CD14-positive monocyte (primary cell): ENCODE measurements around the gene SOBP. TPM values are rescaled to one million over a fixed set of nuclear protein-coding genes. Genes with fewer than 3 reads are reported as not detected.

Experiments used
- DNase-seq, 3 donors: peaks; one replicate each; pipeline ENCODE4 v3.0.0-alpha.2; 2011 to 2022
- H2AFZ ChIP-seq: 2 replicates; pipeline ENCODE4 v1.6.0; 2012; ENCODE audit warnings: mild to moderate bottlenecking, low read depth, low read length, inconsistent platforms; ENCODE audit not compliant: insufficient read depth, poor library complexity, severe bottlenecking
- H3K27ac ChIP-seq, 2 donors: 1 replicate in 1 of 2; 2 replicates in 1 of 2; pipeline ENCODE4 v1.5.1; 2012 to 2013; ENCODE audit warnings: low read length in 2 of 2, control low read depth in 1 of 2, inconsistent platforms in 1 of 2, low read depth in 1 of 2, mild to moderate bottlenecking in 1 of 2
- H3K27me3 ChIP-seq, 2 donors: one replicate each; pipeline versions ENCODE4 v1.6.0 to v1.6.1; 2011 to 2013; ENCODE audit warnings: low read length in 2 of 2; ENCODE audit not compliant: control insufficient read depth in 2 of 2, insufficient read depth in 2 of 2
- H3K36me3 ChIP-seq, 2 donors: replicated peaks in 1 of 2; 1 replicate in 1 of 2; 2 replicates in 1 of 2; pipeline versions ENCODE4 v1.5.1 to v1.6.1; 2012 to 2013; ENCODE audit warnings: low read length in 2 of 2, control low read depth in 1 of 2, inconsistent platforms in 1 of 2, mild to moderate bottlenecking in 1 of 2; ENCODE audit not compliant: insufficient read depth in 2 of 2, control insufficient read depth in 1 of 2
- H3K4me1 ChIP-seq, 2 donors: 1 replicate in 1 of 2; 2 replicates in 1 of 2; pipeline versions ENCODE4 v1.5.1 to v1.6.1; 2012 to 2013; ENCODE audit warnings: low read length in 2 of 2, control low read depth in 1 of 2, inconsistent platforms in 1 of 2, mild to moderate bottlenecking in 1 of 2, moderate library complexity in 1 of 2; ENCODE audit not compliant: insufficient read depth in 2 of 2, control insufficient read depth in 1 of 2
- H3K4me2 ChIP-seq: replicated peaks from 2 replicates; pipeline ENCODE3; 2012; ENCODE audit warnings: low read length, moderate library complexity, mild to moderate bottlenecking; ENCODE audit not compliant: poor library complexity, severe bottlenecking; ENCODE audit errors: extremely low read depth
- H3K4me3 ChIP-seq, 3 experiments: fragments of 200-600 bp in 1 of 3; sonication (generic) in 1 of 3; replicated peaks in 1 of 3; 1 replicate in 2 of 3; 2 replicates in 1 of 3; pipeline ENCODE4 v1.5.1; 2011 to 2013; ENCODE audit warnings: low read length in 3 of 3, mild to moderate bottlenecking in 3 of 3, control low read depth in 2 of 3, low read depth in 2 of 3, inconsistent platforms in 1 of 3, moderate library complexity in 1 of 3
- H3K79me2 ChIP-seq: 2 replicates; pipeline ENCODE4 v1.6.0; 2012; ENCODE audit warnings: mild to moderate bottlenecking, control low read depth, inconsistent platforms, low read length, moderate library complexity; ENCODE audit not compliant: insufficient read depth
- H3K9ac ChIP-seq: 2 replicates; pipeline ENCODE4 v1.6.0; 2017; ENCODE audit warnings: low read length, mild to moderate bottlenecking; ENCODE audit not compliant: insufficient read depth, poor library complexity, severe bottlenecking
- H3K9me3 ChIP-seq, 2 donors: replicated peaks in 1 of 2; 1 replicate in 1 of 2; 2 replicates in 1 of 2; pipeline versions ENCODE4 v1.5.1 to v1.6.1; 2012 to 2013; ENCODE audit warnings: low read length in 2 of 2, control low read depth in 1 of 2; ENCODE audit not compliant: control insufficient read depth in 1 of 2, insufficient read depth in 1 of 2
- H4K20me1 ChIP-seq: 2 replicates; pipeline ENCODE4 v1.6.0; 2012; ENCODE audit warnings: mild to moderate bottlenecking, low read length, control low read depth, moderate library complexity; ENCODE audit not compliant: insufficient read depth
- H3K27ac Mint-ChIP-seq, 7 donors: one replicate each; pipeline ENCODE4 v1.8.0; 2020; ENCODE audit warnings: mild to moderate bottlenecking in 7 of 7, mixed read lengths in 7 of 7, moderate library complexity in 6 of 7, inconsistent platforms in 2 of 7
- H3K27me3 Mint-ChIP-seq, 3 donors: one replicate each; pipeline ENCODE4 v1.8.0; 2021 to 2022; ENCODE audit warnings: low read depth in 3 of 3, mild to moderate bottlenecking in 3 of 3, mixed read lengths in 3 of 3, moderate library complexity in 3 of 3, inconsistent platforms in 1 of 3
- H3K36me3 Mint-ChIP-seq, 2 donors: one replicate each; pipeline ENCODE4 v1.8.0; 2020; ENCODE audit warnings: mixed read lengths in 2 of 2, inconsistent platforms in 1 of 2, mild to moderate bottlenecking in 1 of 2
- H3K4me1 Mint-ChIP-seq: one replicate; pipeline ENCODE4 v1.8.0; 2020; ENCODE audit warnings: mild to moderate bottlenecking, mixed read lengths
- H3K4me3 Mint-ChIP-seq, 2 donors: one replicate each; pipeline ENCODE4 v1.8.0; 2020; ENCODE audit warnings: mild to moderate bottlenecking in 2 of 2, mixed read lengths in 2 of 2, moderate library complexity in 1 of 2
- H3K9me3 Mint-ChIP-seq, 7 donors: one replicate each; pipeline ENCODE4 v1.8.0; 2020 to 2022; ENCODE audit warnings: mixed read lengths in 7 of 7, mild to moderate bottlenecking in 6 of 7, moderate library complexity in 6 of 7, inconsistent platforms in 2 of 7
- CTCF ChIP-seq: fragments of 200-600 bp; IDR thresholded peaks from one replicate; pipeline ENCODE4 v1.8.0; 2022; ENCODE audit warnings: antibody characterized with exemption, mild to moderate bottlenecking
- WGBS: methylation state at CpG from one replicate; pipeline ENCODE4 v1.1.5; 2013; ENCODE audit warnings: missing lambda C conversion rate; ENCODE audit not compliant: insufficient coverage; 5-methylcytosine and 5-hydroxymethylcytosine counted together
- intact Hi-C, 2 donors: fragments of 100-400 bp; cut with micrococcal nuclease; formaldehyde crosslinking; loops; one replicate each; pipeline versions ENCODE4 v1.15.0 to v1.15.1; 2023
- polyA plus RNA-seq, 3 donors: library from polyadenylated mRNA; depleted of rRNA in 1 of 3; unstranded in 2 of 3; stranded (reverse) in 1 of 3; fragments of 300-500 nt in 2 of 3; fragments of >200 nt in 1 of 3; fragmentation: Illumina TruSeq in 2 of 3; gene quantifications; 1 replicate in 2 of 3; 2 replicates in 1 of 3; pipeline ENCODE4 v1.2.3, GENCODE V29; 2012 to 2021

The SOBP gene
- polyA plus RNA-seq, 3 donors: not detected

- Histone ChIP-seq H3K36me3 (no peaks in the 10 kb centered on the region), H3K9ac (no peak overlapping the region), H3K4me3 (no peak overlapping the region), H3K79me2 (no peaks in the 10 kb centered on the region), H3K27ac (no peak overlapping the region), H3K4me1 (peaks cover 12 to 13% of the 10 kb centered on the region in 2 donors), H3K4me2 (no peak overlapping the region), H3K27me3 (peaks cover 14 to 48% of the 10 kb centered on the region in 2 donors), H4K20me1 (no peaks in the 10 kb centered on the region), H3K9me3 (no peaks in the 10 kb centered on the region), H2AFZ (no peak overlapping the region)
- Mint-ChIP-seq H3K4me1 (peaks cover 20% of the 10 kb centered on the region), H3K36me3 (no peaks in the 10 kb centered on the region), H3K27ac (no peak overlapping the region), H3K27me3 (peaks cover 48 to 79% (median 52%) of the 10 kb centered on the region in 3 donors), H3K4me3 (peak overlapping the region in 1 of 2 donors; percentile 43), H3K9me3 (peaks cover 0 to 3% (median 0%) of the 10 kb centered on the region in 7 donors)
- TF ChIP-seq CTCF: no peak
- WGBS: 95% methylated on average over 13 of the region's 15 CpGs
- no peak for DNase-seq
- intact Hi-C loops: no loop called here
Measured at GRCh38 chr6:107666084-107666980, 176.4 kb downstream of the SOBP start.

GRCh38 chr6:107666981-107667601, 177.2 kb downstream of the SOBP start:
- H3K79me2 ChIP-seq: no peaks in the 10 kb centered on the region
- WGBS: 98% methylated on average over 10 of the region's 13 CpGs
- no peaks in the 10 kb centered on the region for H3K9me3 ChIP-seq
- TF ChIP-seq CTCF: no peak
- Mint-ChIP-seq H3K4me3 (peak overlapping the region in 1 of 2 donors; percentile 26), H3K36me3 (no peaks in the 10 kb centered on the region), H3K27ac (no peak overlapping the region), H3K27me3 (peaks cover 48 to 73% (median 55%) of the 10 kb centered on the region in 3 donors), H3K4me1 (peaks cover 27% of the 10 kb centered on the region), H3K9me3 (peaks cover 0 to 3% (median 0%) of the 10 kb centered on the region in 7 donors)
- no peak overlapping the region for H3K4me3 ChIP-seq
- H3K27ac ChIP-seq: no peak overlapping the region
- H3K4me2 ChIP-seq: no peak overlapping the region
- H3K4me1 ChIP-seq: peaks cover 18 to 20% of the 10 kb centered on the region in 2 donors
- no peak overlapping the region for H3K9ac ChIP-seq
- H2AFZ ChIP-seq: no peak overlapping the region
- no peaks in the 10 kb centered on the region for H4K20me1 ChIP-seq
- no peak for DNase-seq
- peaks cover 16 to 46% of the 10 kb centered on the region in 2 donors for H3K27me3 ChIP-seq
- intact Hi-C loops: no loop called here
- H3K36me3 ChIP-seq: no peaks in the 10 kb centered on the region
